CD8-positive, alpha-beta memory T cell (primary cell): Measurements from ENCODE around the gene TSPAN18. TPM values are rescaled to one million over a fixed set of nuclear protein-coding genes. Genes with fewer than 3 reads are reported as not detected.

Experiments
- CTCF ChIA-PET: fragments of 350-600 bp; sonication (Branson Sonifier 250); formaldehyde crosslinking; loops from one replicate; lab custom pipeline; 2021; ENCODE audit warnings: antibody characterized with exemption; lab: Charles Lee
- POLR2A ChIA-PET: fragments of 350-600 bp; sonication (Branson Sonifier 250); formaldehyde crosslinking; loops from one replicate; lab custom pipeline; 2021; ENCODE audit warnings: antibody characterized with exemption; lab: Charles Lee
- DNase-seq, 5 donors: peaks; one replicate each; pipeline versions ENCODE4 v3.0.0 to v3.0.0-alpha.2; 2020 to 2022; ENCODE audit warnings: mixed read lengths in 1 of 5
- H3K27ac ChIP-seq: one replicate; pipeline ENCODE4 v1.7.0; 2013; ENCODE audit warnings: low read depth, mild to moderate bottlenecking, low read length, moderate library complexity
- H3K27me3 ChIP-seq: 2 replicates; pipeline ENCODE4 v1.7.0; 2013; ENCODE audit warnings: low read length, mild to moderate bottlenecking; ENCODE audit not compliant: insufficient read depth, poor library complexity, severe bottlenecking
- H3K36me3 ChIP-seq: 2 replicates; pipeline ENCODE4 v1.7.0; 2013; ENCODE audit warnings: mild to moderate bottlenecking, low read length, moderate library complexity; ENCODE audit not compliant: insufficient read depth
- H3K4me1 ChIP-seq: 2 replicates; pipeline ENCODE4 v1.7.0; 2013; ENCODE audit warnings: mild to moderate bottlenecking, low read length, moderate library complexity; ENCODE audit not compliant: insufficient read depth
- H3K4me3 ChIP-seq: 2 replicates; pipeline ENCODE4 v1.7.0; 2013; ENCODE audit warnings: mild to moderate bottlenecking, low read length
- H3K9me3 ChIP-seq: 2 replicates; pipeline ENCODE4 v1.7.0; 2013; ENCODE audit warnings: mild to moderate bottlenecking, low read length
- H3K27ac Mint-ChIP-seq, 8 donors: one replicate each; pipeline ENCODE4 v1.8.0; 2020 to 2021; ENCODE audit warnings: mixed read lengths in 8 of 8, mild to moderate bottlenecking in 6 of 8, inconsistent platforms in 3 of 8, moderate library complexity in 3 of 8
- H3K27me3 Mint-ChIP-seq, 2 donors: one replicate each; pipeline ENCODE4 v1.8.0; 2020 to 2021; ENCODE audit warnings: mixed read lengths in 2 of 2, mild to moderate bottlenecking in 1 of 2, moderate library complexity in 1 of 2
- H3K36me3 Mint-ChIP-seq, 3 donors: one replicate each; pipeline ENCODE4 v1.8.0; 2020 to 2021; ENCODE audit warnings: mixed read lengths in 3 of 3, inconsistent platforms in 1 of 3, mild to moderate bottlenecking in 1 of 3
- H3K4me1 Mint-ChIP-seq, 3 donors: one replicate each; pipeline ENCODE4 v1.8.0; 2020 to 2021; ENCODE audit warnings: mixed read lengths in 3 of 3, inconsistent platforms in 1 of 3, mild to moderate bottlenecking in 1 of 3
- H3K4me3 Mint-ChIP-seq, 7 donors: one replicate each; pipeline ENCODE4 v1.8.0; 2020 to 2021; ENCODE audit warnings: mixed read lengths in 7 of 7, mild to moderate bottlenecking in 6 of 7, moderate library complexity in 4 of 7, inconsistent platforms in 2 of 7
- H3K9me3 Mint-ChIP-seq, 5 donors: one replicate each; pipeline ENCODE4 v1.8.0; 2020 to 2022; ENCODE audit warnings: mixed read lengths in 5 of 5, mild to moderate bottlenecking in 3 of 5, moderate library complexity in 2 of 5, inconsistent platforms in 1 of 5
- polyA plus RNA-seq: library from polyadenylated mRNA; unstranded; fragments of 300-500 nt; fragmentation: Illumina TruSeq; gene quantifications from one replicate; pipeline ENCODE4 v1.2.3, GENCODE V29; 2021
- total RNA-seq, 2 experiments: library from RNA; stranded (reverse); gene quantifications; one replicate each; pipeline ENCODE4 v1.2.3, GENCODE V29; 2021

TSPAN18 gene
- total and polyA plus RNA-seq, 3 experiments from 2014 or later: 0.60 to 15.1 (median 1.2) TPM

DNA sequence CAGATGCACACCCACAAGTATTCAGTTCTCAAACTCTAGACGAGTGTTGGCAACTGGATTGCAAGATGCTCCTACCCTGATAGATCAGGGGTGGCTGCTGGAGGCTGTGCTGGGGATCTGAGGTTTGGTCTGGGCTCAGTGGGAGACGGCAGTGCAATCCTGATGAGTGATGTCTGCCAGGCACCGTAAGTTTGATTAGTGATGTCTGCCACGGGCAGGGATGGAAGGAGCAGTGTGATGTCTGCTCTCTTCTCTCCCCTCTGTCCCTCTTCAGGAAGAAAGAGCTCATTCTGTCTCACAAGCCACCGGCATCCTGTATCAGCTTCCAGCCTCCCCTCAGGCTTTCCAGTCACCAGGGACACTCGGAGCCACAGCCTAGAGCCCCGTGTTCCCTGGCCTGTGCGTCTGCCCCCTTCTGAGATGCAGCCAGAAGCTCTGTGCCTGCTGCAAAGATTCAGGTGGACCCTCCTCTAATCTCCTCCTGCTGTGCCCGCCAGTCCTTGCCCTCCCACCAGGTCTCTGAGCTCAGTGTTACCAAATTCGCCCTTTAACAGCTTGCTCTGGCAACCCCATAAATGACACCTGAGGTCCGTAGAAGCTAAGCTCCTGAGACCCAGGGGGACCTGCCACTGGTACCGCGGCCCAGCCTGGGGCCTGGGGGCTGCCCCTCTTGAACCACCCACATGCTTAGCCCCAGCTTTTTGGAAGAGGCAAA is 204.0 kb downstream of the TSPAN18 start:
- peak overlapping the region in 3 of 8 donors; percentile 19 to 41 (median 24) for H3K27ac Mint-ChIP-seq
- peaks cover 3 to 6% (median 5%) of the 10 kb centered on the region in 3 donors for H3K4me1 Mint-ChIP-seq
- no peak overlapping the region for H3K27ac ChIP-seq
- peaks cover 0 to 2% of the 10 kb centered on the region in 2 donors for H3K27me3 Mint-ChIP-seq
- peaks cover 0 to 11% (median 3%) of the 10 kb centered on the region in 3 donors for H3K36me3 Mint-ChIP-seq
- peak overlapping the region in 1 of 7 donors; percentile 55 for H3K4me3 Mint-ChIP-seq
- H3K36me3 ChIP-seq: no peaks in the 10 kb centered on the region
- H3K4me1 ChIP-seq: no peaks in the 10 kb centered on the region
- no peaks in the 10 kb centered on the region for H3K9me3 Mint-ChIP-seq
- H3K4me3 ChIP-seq: no peak overlapping the region
- CTCF ChIA-PET: interaction anchor here (1.3 to 24.4 kb wide), 4 partner anchors 14 to 400 kb away, joined by 3 to 1027 read pairs (median 6); no protein-coding TSS in a partner anchor
- H3K9me3 ChIP-seq: no peaks in the 10 kb centered on the region
- no peak for DNase-seq
- POLR2A ChIA-PET: interaction anchor here (0.5 kb wide), 1 partner anchor 171 kb away, joined by 5 read pairs; no protein-coding TSS in a partner anchor
- no peaks in the 10 kb centered on the region for H3K27me3 ChIP-seq

DNA sequence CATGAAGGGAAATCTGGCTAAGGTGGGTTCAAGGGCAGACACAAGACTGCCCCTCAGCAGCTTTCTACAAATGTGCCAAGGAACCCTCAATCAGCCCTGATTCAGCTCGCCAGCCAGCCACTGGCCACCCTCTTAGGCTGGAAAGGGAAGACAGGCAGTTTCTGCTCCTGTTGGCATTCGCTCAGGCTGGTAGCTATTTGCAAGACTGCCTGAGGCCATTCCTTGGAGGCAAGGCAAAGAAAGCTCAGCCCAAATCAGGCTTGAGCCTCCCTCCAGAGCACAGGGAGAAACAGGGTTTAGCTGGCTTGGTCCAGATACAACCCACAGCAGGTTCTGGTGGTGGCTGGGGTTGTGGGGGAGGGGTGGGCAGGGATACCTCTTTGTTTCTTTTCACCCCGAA is 204.7 kb downstream of the TSPAN18 start:
- Histone ChIP-seq H3K27me3 (no peaks in the 10 kb centered on the region), H3K4me3 (no peak overlapping the region), H3K36me3 (no peaks in the 10 kb centered on the region), H3K27ac (no peak overlapping the region), H3K9me3 (no peaks in the 10 kb centered on the region), H3K4me1 (no peaks in the 10 kb centered on the region)
- H3K27ac Mint-ChIP-seq: peak overlapping the region in 1 of 8 donors; percentile 71
- CTCF ChIA-PET: interaction anchor here (1.2 to 24.4 kb wide), 5 partner anchors 14 to 400 kb away, joined by 3 to 1027 read pairs (median 5); no protein-coding TSS in a partner anchor
- DNase-seq: no peak
- H3K4me1 Mint-ChIP-seq: peaks cover 5 to 9% (median 8%) of the 10 kb centered on the region in 3 donors
- H3K36me3 Mint-ChIP-seq: peaks cover 0 to 13% (median 4%) of the 10 kb centered on the region in 3 donors
- H3K4me3 Mint-ChIP-seq: no peak overlapping the region
- H3K9me3 Mint-ChIP-seq: no peaks in the 10 kb centered on the region
- POLR2A ChIA-PET: interaction anchor here (0.5 kb wide), 1 partner anchor 170 kb away, joined by 5 read pairs; no protein-coding TSS in a partner anchor
- peaks cover 0 to 2% of the 10 kb centered on the region in 2 donors for H3K27me3 Mint-ChIP-seq

DNA sequence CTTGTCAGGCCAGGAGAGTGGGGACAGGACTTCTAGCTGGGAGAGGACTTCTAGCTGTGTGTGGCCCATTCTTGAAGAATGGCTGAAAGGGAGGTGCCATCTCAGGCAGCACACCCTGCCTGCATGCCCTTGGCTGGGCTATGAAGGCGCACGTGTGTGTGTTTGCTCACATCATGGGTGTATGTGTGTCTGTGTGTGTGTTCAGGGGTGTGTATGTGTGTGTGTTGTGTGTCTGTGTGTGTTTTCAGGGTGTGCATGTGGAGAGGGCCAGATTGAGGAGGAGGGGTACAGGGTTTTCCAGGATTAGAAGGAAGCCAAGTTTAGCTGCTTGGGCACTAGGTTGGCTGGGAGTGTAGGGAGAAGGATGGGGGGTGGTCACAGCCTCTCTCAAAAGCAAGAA is 207.3 kb downstream of the TSPAN18 start:
- no peaks in the 10 kb centered on the region for H3K27me3 Mint-ChIP-seq
- ChIA-PET CTCF (interaction anchor here (24.4 kb wide), 1 partner anchor 170 kb away, joined by 1027 read pairs; no protein-coding TSS in a partner anchor), POLR2A (no interaction called here)
- no peaks in the 10 kb centered on the region for H3K4me1 ChIP-seq
- H3K4me1 Mint-ChIP-seq: peaks cover 3 to 4% (median 3%) of the 10 kb centered on the region in 3 donors
- H3K4me3 Mint-ChIP-seq: no peak overlapping the region
- no peak overlapping the region for H3K4me3 ChIP-seq
- H3K9me3 ChIP-seq: no peaks in the 10 kb centered on the region
- H3K36me3 ChIP-seq: no peaks in the 10 kb centered on the region
- no peaks in the 10 kb centered on the region for H3K27me3 ChIP-seq
- peaks cover 0 to 13% (median 4%) of the 10 kb centered on the region in 3 donors for H3K36me3 Mint-ChIP-seq
- H3K9me3 Mint-ChIP-seq: no peaks in the 10 kb centered on the region
- no peak overlapping the region for H3K27ac ChIP-seq
- peak overlapping the region in 1 of 8 donors; percentile 95 for H3K27ac Mint-ChIP-seq
- no peak for DNase-seq

DNA sequence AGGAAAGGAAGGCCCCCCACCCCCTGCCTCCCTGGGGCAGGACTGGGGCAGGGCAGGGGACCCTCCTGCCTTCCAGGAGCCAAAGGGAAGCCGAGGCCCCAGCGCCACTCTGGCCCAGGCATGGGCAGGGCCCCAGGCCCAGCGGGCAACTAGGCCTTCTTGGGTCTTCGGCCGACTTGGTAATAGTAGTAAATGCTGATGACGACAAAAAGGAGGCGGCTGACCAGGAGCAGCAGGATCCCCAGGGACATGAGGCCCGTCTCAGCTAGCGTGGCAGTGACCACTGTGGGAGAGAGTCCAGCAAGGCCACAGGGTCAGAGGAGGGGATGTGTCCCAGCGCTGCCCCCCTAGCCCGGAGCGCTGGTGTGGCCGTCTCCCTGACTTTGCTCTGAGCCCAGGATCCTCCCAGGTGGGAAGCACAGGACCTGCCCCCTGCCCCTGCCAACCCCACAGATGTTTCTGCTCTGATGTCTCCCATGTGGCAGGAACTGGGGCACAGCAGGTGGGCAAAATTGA is 208.0 kb downstream of the TSPAN18 start:
- ChIA-PET POLR2A (no interaction called here), CTCF (interaction anchor here (1.6 to 24.4 kb wide), 4 partner anchors 8 to 169 kb away, joined by 6 to 1027 read pairs (median 66); no protein-coding TSS in a partner anchor)
- Mint-ChIP-seq H3K4me1 (peaks cover 3 to 6% (median 4%) of the 10 kb centered on the region in 3 donors), H3K9me3 (no peaks in the 10 kb centered on the region), H3K4me3 (no peak overlapping the region), H3K27me3 (no peaks in the 10 kb centered on the region), H3K27ac (peak overlapping the region in 2 of 8 donors; percentile 29 to 71), H3K36me3 (peaks cover 0 to 13% (median 4%) of the 10 kb centered on the region in 3 donors)
- Histone ChIP-seq H3K9me3 (no peaks in the 10 kb centered on the region), H3K27me3 (no peaks in the 10 kb centered on the region), H3K4me3 (no peak overlapping the region), H3K36me3 (no peaks in the 10 kb centered on the region), H3K27ac (no peak overlapping the region), H3K4me1 (no peaks in the 10 kb centered on the region)
- DNase-seq: no peak

DNA sequence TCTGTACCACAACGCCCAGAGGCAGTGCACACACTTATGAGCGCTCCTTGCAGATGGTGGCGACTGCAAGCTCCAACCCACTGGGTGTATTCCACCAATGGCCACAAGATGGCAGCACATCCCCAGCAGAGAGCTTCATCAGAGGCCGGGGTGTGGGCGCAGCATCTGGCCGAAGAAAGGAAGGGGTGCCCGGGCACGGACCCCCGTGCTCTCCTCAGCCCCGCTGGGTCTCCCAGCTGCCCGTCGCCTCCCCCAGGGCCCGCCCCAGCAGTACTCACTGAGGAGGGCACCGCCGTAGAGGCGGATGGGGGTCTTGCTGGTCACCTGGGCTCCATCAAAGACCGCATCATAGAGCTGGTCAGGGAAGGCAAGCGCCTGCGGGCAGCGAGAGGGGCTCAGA is 209.8 kb downstream of the TSPAN18 start:
- H3K27me3 Mint-ChIP-seq: no peaks in the 10 kb centered on the region
- Histone ChIP-seq H3K27ac (no peak overlapping the region), H3K4me1 (no peaks in the 10 kb centered on the region), H3K9me3 (no peaks in the 10 kb centered on the region), H3K36me3 (no peaks in the 10 kb centered on the region), H3K27me3 (no peaks in the 10 kb centered on the region), H3K4me3 (no peak overlapping the region)
- H3K36me3 Mint-ChIP-seq: peaks cover 0 to 12% (median 2%) of the 10 kb centered on the region in 3 donors
- ChIA-PET CTCF (interaction anchor here (0.6 to 24.4 kb wide), 50 partner anchors 9 to 835 kb away, joined by 3 to 1027 read pairs (median 4); partner anchors contain the start of gene PRDM11), POLR2A (interaction anchor here (1.7 to 2.1 kb wide), 2 partner anchors 166 to 169 kb away, joined by 6 to 17 read pairs; no protein-coding TSS in a partner anchor)
- peak; percentile 67 to 85 (median 70) for DNase-seq
- H3K4me3 Mint-ChIP-seq: no peak overlapping the region
- peaks cover 6 to 17% (median 13%) of the 10 kb centered on the region in 3 donors for H3K4me1 Mint-ChIP-seq
- H3K27ac Mint-ChIP-seq: peak overlapping the region in 1 of 8 donors; percentile 43
- no peaks in the 10 kb centered on the region for H3K9me3 Mint-ChIP-seq

DNA sequence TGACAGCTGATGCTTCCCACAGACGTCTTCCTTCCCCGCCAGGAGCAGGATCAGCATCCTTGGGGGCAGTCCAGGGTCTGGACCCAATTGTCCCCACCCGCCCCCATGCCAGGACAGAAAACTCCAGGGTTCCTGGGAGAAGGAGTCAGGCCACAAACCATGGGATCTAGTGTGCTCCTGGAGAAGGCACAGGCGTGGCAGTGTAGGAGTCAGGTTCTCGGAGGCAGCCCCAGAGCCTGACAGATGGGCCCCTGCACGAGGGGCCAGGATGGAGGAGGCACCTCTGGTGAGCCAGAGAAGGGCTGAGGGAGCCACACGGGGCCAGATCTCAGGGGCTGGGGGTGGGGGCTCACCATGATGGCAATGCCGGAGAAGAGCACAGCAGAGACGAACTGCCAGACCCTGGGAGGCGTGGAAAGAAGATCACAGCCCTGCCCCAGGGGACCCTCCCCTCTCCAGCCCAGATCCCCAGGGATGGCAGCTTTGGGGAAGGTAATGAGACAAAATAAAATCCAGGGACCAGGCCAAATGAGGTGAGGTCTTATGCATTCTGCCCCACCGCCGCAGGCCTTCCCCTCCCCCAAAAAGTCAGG is 210.3 kb downstream of the TSPAN18 start:
- CTCF ChIA-PET: interaction anchor here (0.9 to 24.4 kb wide), 36 partner anchors 10 to 835 kb away, joined by 3 to 1027 read pairs (median 4); no protein-coding TSS in a partner anchor
- H3K27me3 Mint-ChIP-seq: no peaks in the 10 kb centered on the region

DNA sequence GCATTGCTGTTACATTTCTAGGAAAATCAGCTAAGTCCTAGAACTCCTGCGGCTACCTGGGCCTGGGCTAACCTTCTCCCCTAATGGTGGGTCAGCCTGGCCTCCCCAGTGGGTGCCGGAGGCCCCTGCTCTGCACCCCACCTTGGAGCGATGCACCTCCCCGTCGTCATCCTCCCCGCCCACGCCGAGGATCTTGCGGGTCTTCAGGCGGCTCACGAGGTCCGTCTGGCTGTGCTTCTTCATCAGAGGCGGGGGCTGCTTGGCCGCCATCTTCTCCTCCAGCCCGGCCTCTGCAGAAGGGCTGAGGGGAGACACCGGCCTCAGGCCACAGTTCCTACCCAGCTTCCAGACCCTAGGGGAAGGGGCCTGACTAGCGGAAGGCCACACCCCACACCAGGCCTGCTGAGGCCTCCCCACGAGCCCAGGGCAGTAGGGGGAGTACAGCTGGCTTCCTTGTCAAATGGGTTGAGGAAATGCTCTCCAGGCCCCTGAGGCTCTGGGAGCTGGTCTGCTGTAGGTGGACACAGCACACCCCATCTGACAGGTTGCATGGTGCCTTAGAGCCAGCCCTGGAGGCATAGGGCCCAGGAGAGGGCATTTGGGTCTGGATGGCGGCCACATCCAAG is 211.4 kb downstream of the TSPAN18 start:
- Histone ChIP-seq H3K27me3 (no peaks in the 10 kb centered on the region), H3K4me1 (peaks cover 5% of the 10 kb centered on the region), H3K4me3 (no peak overlapping the region), H3K36me3 (no peaks in the 10 kb centered on the region), H3K9me3 (no peaks in the 10 kb centered on the region), H3K27ac (no peak overlapping the region)
- Mint-ChIP-seq H3K36me3 (peaks cover 0 to 10% (median 5%) of the 10 kb centered on the region in 3 donors), H3K4me1 (peaks cover 15 to 31% (median 28%) of the 10 kb centered on the region in 3 donors), H3K4me3 (no peak overlapping the region), H3K9me3 (no peaks in the 10 kb centered on the region), H3K27me3 (no peaks in the 10 kb centered on the region), H3K27ac (no peak overlapping the region)
- ChIA-PET CTCF (interaction anchor here (2.4 to 24.4 kb wide), 6 partner anchors 8 to 394 kb away, joined by 9 to 1027 read pairs (median 46); no protein-coding TSS in a partner anchor), POLR2A (interaction anchor here (1.3 to 2.1 kb wide), 2 partner anchors 165 to 167 kb away, joined by 5 to 6 read pairs; no protein-coding TSS in a partner anchor)
- no peak for DNase-seq

More for the DNA sequence above, 210.3 kb downstream of the TSPAN18 start:
- peaks cover 0 to 12% (median 5%) of the 10 kb centered on the region in 3 donors for H3K36me3 Mint-ChIP-seq
- no peak overlapping the region for H3K27ac ChIP-seq
- peaks cover 9 to 20% (median 17%) of the 10 kb centered on the region in 3 donors for H3K4me1 Mint-ChIP-seq
- no peaks in the 10 kb centered on the region for H3K36me3 ChIP-seq
- H3K4me3 ChIP-seq: no peak overlapping the region
- H3K27me3 ChIP-seq: no peaks in the 10 kb centered on the region
- H3K4me3 Mint-ChIP-seq: no peak overlapping the region
- no peak overlapping the region for H3K27ac Mint-ChIP-seq
- H3K4me1 ChIP-seq: no peaks in the 10 kb centered on the region
- POLR2A ChIA-PET: interaction anchor here (1.3 to 2.1 kb wide), 3 partner anchors 166 to 168 kb away, joined by 5 to 17 read pairs (median 6); no protein-coding TSS in a partner anchor
- H3K9me3 ChIP-seq: no peaks in the 10 kb centered on the region
- H3K9me3 Mint-ChIP-seq: no peaks in the 10 kb centered on the region
- DNase-seq: no peak
